Fibroblast of lung (primary cell): ENCODE measurements around the gene KIF26B.

Experiments used
- EZH2 ChIP-seq: IDR thresholded peaks from 2 replicates; pipeline ENCODE4 v1.5.1; 2012; ENCODE audit warnings: low read length, control low read depth, mild to moderate bottlenecking; ENCODE audit errors: missing control alignments
- TF ChIP-seq, protein P1 (sequence below), 2 donors: IDR thresholded peaks in 1 of 2; conservative IDR thresholded peaks in 1 of 2; 1 replicate in 1 of 2; 2 replicates in 1 of 2; pipeline ENCODE4 v1.5.1; 2011 to 2012; ENCODE audit warnings: low read length in 2 of 2, control low read depth in 1 of 2, inconsistent platforms in 1 of 2, low read depth in 1 of 2, mild to moderate bottlenecking in 1 of 2

- TF ChIP-seq EZH2 = no peak
- TF ChIP-seq, protein P1, sequence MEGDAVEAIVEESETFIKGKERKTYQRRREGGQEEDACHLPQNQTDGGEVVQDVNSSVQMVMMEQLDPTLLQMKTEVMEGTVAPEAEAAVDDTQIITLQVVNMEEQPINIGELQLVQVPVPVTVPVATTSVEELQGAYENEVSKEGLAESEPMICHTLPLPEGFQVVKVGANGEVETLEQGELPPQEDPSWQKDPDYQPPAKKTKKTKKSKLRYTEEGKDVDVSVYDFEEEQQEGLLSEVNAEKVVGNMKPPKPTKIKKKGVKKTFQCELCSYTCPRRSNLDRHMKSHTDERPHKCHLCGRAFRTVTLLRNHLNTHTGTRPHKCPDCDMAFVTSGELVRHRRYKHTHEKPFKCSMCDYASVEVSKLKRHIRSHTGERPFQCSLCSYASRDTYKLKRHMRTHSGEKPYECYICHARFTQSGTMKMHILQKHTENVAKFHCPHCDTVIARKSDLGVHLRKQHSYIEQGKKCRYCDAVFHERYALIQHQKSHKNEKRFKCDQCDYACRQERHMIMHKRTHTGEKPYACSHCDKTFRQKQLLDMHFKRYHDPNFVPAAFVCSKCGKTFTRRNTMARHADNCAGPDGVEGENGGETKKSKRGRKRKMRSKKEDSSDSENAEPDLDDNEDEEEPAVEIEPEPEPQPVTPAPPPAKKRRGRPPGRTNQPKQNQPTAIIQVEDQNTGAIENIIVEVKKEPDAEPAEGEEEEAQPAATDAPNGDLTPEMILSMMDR (conservative IDR thresholded peaks at IDR 0.05 in 1 of 2, IDR thresholded peaks at IDR 0.05 in 1 of 2; ENCODE audit: low read depth in 1 of 2, low read length in 2 of 2) = peak in 1 of 2 donors; percentile 6
These were observed 70.8 kb downstream of the KIF26B start for GRCh38 chr1:245225322-245226202.
